Keratinocyte (primary cell): ENCODE measurements around the gene COL13A1. TPM values are rescaled to one million over a fixed set of nuclear protein-coding genes. Genes with fewer than 3 reads are reported as not detected.

Experiments
- DNase-seq: peaks from one replicate; pipeline ENCODE4 v3.0.0-alpha.2; 2011; ENCODE audit warnings: low read depth, missing footprints, low spot score
- FAIRE-seq: peaks from 2 replicates; lab custom pipeline; 2011; peaks lifted over from hg19 to GRCh38; lab: Jason Lieb, UNC
- H2AFZ ChIP-seq: 2 replicates; pipeline ENCODE4 v1.6.0; 2012; ENCODE audit warnings: low read length, control low read depth, inconsistent platforms; ENCODE audit not compliant: control insufficient read depth
- H3K27ac ChIP-seq: 2 replicates; pipeline ENCODE4 v1.5.1; 2011; ENCODE audit warnings: low read length; ENCODE audit not compliant: control insufficient read depth, insufficient read depth
- H3K27me3 ChIP-seq: 3 replicates; pipeline ENCODE4 v1.6.0; 2011; ENCODE audit warnings: low read length; ENCODE audit not compliant: control insufficient read depth, insufficient read depth; ENCODE audit errors: extremely low read depth
- H3K36me3 ChIP-seq, 2 experiments: 2 replicates in 1 of 2; 3 replicates in 1 of 2; pipeline ENCODE4 v1.5.1; 2011; ENCODE audit warnings: low read length in 2 of 2, mild to moderate bottlenecking in 1 of 2; ENCODE audit not compliant: control insufficient read depth in 2 of 2, insufficient read depth in 2 of 2; ENCODE audit errors: extremely low read depth in 1 of 2
- H3K4me1 ChIP-seq: 3 replicates; pipeline ENCODE4 v1.5.1; 2011; ENCODE audit warnings: low read length; ENCODE audit not compliant: control insufficient read depth, insufficient read depth; ENCODE audit errors: extremely low read depth
- H3K4me2 ChIP-seq: 3 replicates; pipeline ENCODE4 v1.6.0; 2011; ENCODE audit warnings: low read depth, low read length; ENCODE audit not compliant: control insufficient read depth, insufficient read depth; ENCODE audit errors: extremely low read depth
- H3K4me3 ChIP-seq, 3 experiments: fragments of 200-600 bp in 1 of 3; sonication (generic) in 1 of 3; 2 replicates in 2 of 3; 3 replicates in 1 of 3; pipeline ENCODE4 v1.5.1; 2011 to 2016; ENCODE audit warnings: low read length in 3 of 3, mild to moderate bottlenecking in 3 of 3, control low read depth in 2 of 3, inconsistent platforms in 1 of 3, low read depth in 1 of 3, mixed read lengths in 1 of 3, mixed run types in 1 of 3, moderate library complexity in 1 of 3; ENCODE audit not compliant: control insufficient read depth in 2 of 3, insufficient read depth in 2 of 3; ENCODE audit errors: extremely low read depth in 1 of 3
- H3K79me2 ChIP-seq: 2 replicates; pipeline ENCODE4 v1.6.0; 2012; ENCODE audit warnings: low read length; ENCODE audit not compliant: control insufficient read depth, insufficient read depth
- H3K9ac ChIP-seq: 3 replicates; pipeline ENCODE4 v1.6.0; 2011; ENCODE audit warnings: low read length; ENCODE audit not compliant: control insufficient read depth, insufficient read depth; ENCODE audit errors: extremely low read depth
- H3K9me1 ChIP-seq: 3 replicates; pipeline ENCODE4 v1.6.0; 2011; ENCODE audit warnings: low read length; ENCODE audit not compliant: control insufficient read depth, insufficient read depth; ENCODE audit errors: extremely low read depth
- H3K9me3 ChIP-seq: 2 replicates; pipeline ENCODE4 v1.5.1; 2012; ENCODE audit warnings: low read depth, low read length; ENCODE audit not compliant: control insufficient read depth
- H4K20me1 ChIP-seq: 3 replicates; pipeline ENCODE4 v1.6.0; 2011; ENCODE audit warnings: low read length; ENCODE audit not compliant: control insufficient read depth, insufficient read depth; ENCODE audit errors: extremely low read depth
- EZH2 ChIP-seq: IDR thresholded peaks from one replicate; pipeline ENCODE4 v1.6.1; 2012; ENCODE audit warnings: inconsistent platforms, mild to moderate bottlenecking, low read length, moderate library complexity
- dilution Hi-C: fragments of 300-500 bp; cut with MboI; formaldehyde crosslinking; loops from one replicate; pipeline ENCODE4 v1.7.0; 2020; ENCODE audit warnings: low sequenced_read_pairs; ENCODE audit not compliant: extremely low pct_ligation_motif_present
- polyA plus RNA-seq, 5 experiments: library from polyadenylated mRNA; depleted of rRNA in 3 of 5; stranded (reverse) in 3 of 5; stranded (forward) in 1 of 5; unstranded in 1 of 5; fragments of >200 nt; gene quantifications; 1 replicate in 1 of 5; 2 replicates in 3 of 5; 3 replicates in 1 of 5; pipeline versions ENCODE4 v1.2.1 to v1.2.3, GENCODE V29; 2011 to 2012; ENCODE audit warnings: missing spikeins in 2 of 5, low read depth in 1 of 5, low replicate concordance in 1 of 5
- TF ChIP-seq, protein P1 (sequence below), 3 experiments: IDR thresholded peaks in 1 of 3; conservative IDR thresholded peaks in 1 of 3; optimal IDR thresholded peaks in 1 of 3; 2 replicates in 2 of 3; 3 replicates in 1 of 3; pipeline versions ENCODE3 to v1.5.1; 2011; ENCODE audit warnings: low read length in 3 of 3, mild to moderate bottlenecking in 3 of 3, moderate library complexity in 2 of 3, control low read depth in 1 of 3, inconsistent platforms in 1 of 3; ENCODE audit not compliant: insufficient read depth in 2 of 3; ENCODE audit errors: extremely low read depth in 1 of 3

Gene COL13A1
- polyA plus RNA-seq, 1 donor (not counting 4 experiments of a cell fraction or from before 2014, with no cell fraction given), result 1.5 TPM

GRCh38 chr10:69884686-69885085 is 83.0 kb downstream of the COL13A1 start:
- Histone ChIP-seq H3K9ac (no peak overlapping the region), H3K9me3 (no peaks in the 10 kb centered on the region), H3K4me2 (no peak overlapping the region), H3K36me3 (no peaks in the 10 kb centered on the region), H2AFZ (no peak overlapping the region), H3K27ac (no peak overlapping the region), H3K4me3 (no peak overlapping the region), H3K9me1 (no peaks in the 10 kb centered on the region), H3K4me1 (no peaks in the 10 kb centered on the region), H3K79me2 (no peaks in the 10 kb centered on the region), H3K27me3 (no peaks in the 10 kb centered on the region), H4K20me1 (no peaks in the 10 kb centered on the region)
- DNase-seq, result no peak
- dilution Hi-C loops, result no loop called here
- TF ChIP-seq, protein P1, sequence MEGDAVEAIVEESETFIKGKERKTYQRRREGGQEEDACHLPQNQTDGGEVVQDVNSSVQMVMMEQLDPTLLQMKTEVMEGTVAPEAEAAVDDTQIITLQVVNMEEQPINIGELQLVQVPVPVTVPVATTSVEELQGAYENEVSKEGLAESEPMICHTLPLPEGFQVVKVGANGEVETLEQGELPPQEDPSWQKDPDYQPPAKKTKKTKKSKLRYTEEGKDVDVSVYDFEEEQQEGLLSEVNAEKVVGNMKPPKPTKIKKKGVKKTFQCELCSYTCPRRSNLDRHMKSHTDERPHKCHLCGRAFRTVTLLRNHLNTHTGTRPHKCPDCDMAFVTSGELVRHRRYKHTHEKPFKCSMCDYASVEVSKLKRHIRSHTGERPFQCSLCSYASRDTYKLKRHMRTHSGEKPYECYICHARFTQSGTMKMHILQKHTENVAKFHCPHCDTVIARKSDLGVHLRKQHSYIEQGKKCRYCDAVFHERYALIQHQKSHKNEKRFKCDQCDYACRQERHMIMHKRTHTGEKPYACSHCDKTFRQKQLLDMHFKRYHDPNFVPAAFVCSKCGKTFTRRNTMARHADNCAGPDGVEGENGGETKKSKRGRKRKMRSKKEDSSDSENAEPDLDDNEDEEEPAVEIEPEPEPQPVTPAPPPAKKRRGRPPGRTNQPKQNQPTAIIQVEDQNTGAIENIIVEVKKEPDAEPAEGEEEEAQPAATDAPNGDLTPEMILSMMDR (optimal IDR thresholded peaks at IDR 0.05 in 1 of 3, IDR thresholded peaks at IDR 0.05 in 1 of 3, conservative IDR thresholded peaks at IDR 0.05 in 1 of 3; ENCODE audit: extremely low read depth in 1 of 3, insufficient read depth in 2 of 3, low read length in 3 of 3), result no peak
- TF ChIP-seq EZH2, result no peak
- FAIRE-seq, result no peak

DNA sequence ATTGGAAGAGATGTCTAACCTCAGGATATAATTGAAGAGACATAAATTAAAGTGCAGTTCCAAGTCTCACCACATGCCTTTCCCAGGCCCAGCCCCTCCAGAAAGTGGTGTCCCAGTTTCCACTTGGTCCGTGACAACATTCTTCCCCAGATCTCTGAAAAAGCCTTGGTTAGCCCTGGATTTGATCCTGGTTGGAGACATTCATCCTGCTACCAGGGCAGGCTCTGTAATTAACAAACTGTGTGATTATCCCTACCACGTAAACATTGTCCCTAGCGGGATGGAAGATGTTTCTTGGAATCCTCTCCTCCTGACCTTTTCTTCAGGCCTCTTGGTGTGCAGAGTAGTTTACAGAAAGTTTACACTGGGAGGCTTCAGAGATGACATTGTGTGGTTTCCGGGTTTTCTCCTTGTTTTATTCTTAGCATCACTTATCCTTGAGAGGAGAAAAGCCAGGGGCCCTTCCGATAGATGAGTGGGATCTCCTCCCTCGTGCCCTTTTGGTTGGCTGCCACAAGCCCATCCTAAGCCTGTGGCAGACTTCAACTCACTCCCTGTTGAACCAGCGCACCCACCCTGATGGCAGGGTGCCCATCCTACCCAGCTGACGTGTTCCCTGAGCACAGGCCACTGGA is 83.8 kb downstream of the COL13A1 start:
- Histone ChIP-seq H3K4me1 (no peaks in the 10 kb centered on the region), H3K27me3 (no peaks in the 10 kb centered on the region), H3K79me2 (no peaks in the 10 kb centered on the region), H3K36me3 (no peaks in the 10 kb centered on the region), H3K9me3 (no peaks in the 10 kb centered on the region), H3K4me2 (no peak overlapping the region), H4K20me1 (no peaks in the 10 kb centered on the region), H3K9ac (no peak overlapping the region), H3K4me3 (no peak overlapping the region), H2AFZ (no peak overlapping the region), H3K9me1 (no peaks in the 10 kb centered on the region), H3K27ac (no peak overlapping the region)
- dilution Hi-C loops, result no loop called here
- TF ChIP-seq, protein P1 (optimal IDR thresholded peaks at IDR 0.05 in 1 of 3, IDR thresholded peaks at IDR 0.05 in 1 of 3, conservative IDR thresholded peaks at IDR 0.05 in 1 of 3; ENCODE audit: extremely low read depth in 1 of 3, insufficient read depth in 2 of 3, low read length in 3 of 3), result peak; percentile 24 to 55 (median 51)
- TF ChIP-seq EZH2, result no peak
- FAIRE-seq (no peak), DNase-seq (no peak)
